ENCODE results near the gene SHE.

GRCh38 chr1:154493276-154493675 is 8.9 kb downstream of the SHE start:
- TF ChIP-seq CTCF (conservative IDR thresholded peaks at IDR 0.05 in 1 of 2, IDR thresholded peaks at IDR 0.05 in 1 of 2; ENCODE audit: low read depth in 1 of 2, low read length in 2 of 2) (no peak), EZH2 (IDR thresholded peaks at IDR 0.05; ENCODE audit: low read length, missing control alignments) (no peak)

Measured in fibroblast of lung (primary cell).